RWPE1 (cell line): ENCODE measurements around the gene CUX1.

Experiments
- CTCF ChIA-PET: fragments of 350-600 bp; sonication (Branson Sonifier 250); formaldehyde crosslinking; extraction: SDS; loops from one replicate; lab custom pipeline; 2021; lab: Yijun Ruan, JAX
- POLR2A ChIA-PET: fragments of 400-600 bp; formaldehyde crosslinking; extraction: SDS; loops from one replicate; lab custom pipeline; 2020; ENCODE audit warnings: antibody characterized with exemption; ENCODE audit not compliant: low non-redundant PET; lab: Yijun Ruan, JAX
- DNase-seq: peaks from one replicate; pipeline ENCODE4 v3.0.0; 2012; ENCODE audit warnings: low spot score
- H3K27ac ChIP-seq: fragments of 450-650 bp; 2 replicates; pipeline ENCODE4 v1.5.1; 2017
- TF ChIP-seq, protein P1 (sequence below): fragments of 450-650 bp; conservative IDR thresholded peaks from 2 replicates; pipeline ENCODE4 v1.5.1; 2017; ENCODE audit warnings: low read depth, mild to moderate bottlenecking

The CUX1 gene

DNA sequence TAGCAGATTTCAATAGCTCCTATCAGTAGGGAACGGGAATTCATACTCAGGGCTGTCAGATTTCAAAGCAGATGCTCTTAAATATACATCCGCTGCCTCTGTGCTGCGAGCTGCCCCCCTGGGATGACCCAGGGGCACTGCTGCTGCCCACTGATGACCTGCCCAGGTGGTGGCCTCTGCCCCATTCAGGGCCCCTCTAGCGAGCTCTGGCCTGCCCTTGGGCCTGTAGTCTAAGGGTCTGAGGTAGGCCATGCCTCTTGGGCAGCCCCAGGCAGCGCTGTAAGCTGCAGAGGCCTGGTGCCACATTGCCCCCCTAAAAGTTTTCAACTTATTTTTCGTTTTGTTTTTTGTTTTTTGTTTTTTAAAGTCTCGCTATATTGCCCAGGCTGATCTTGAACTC is 418.7 kb downstream of the CUX1 start:
- DNase-seq: no peak
- POLR2A ChIA-PET: no interaction called here
- TF ChIP-seq, protein P1, sequence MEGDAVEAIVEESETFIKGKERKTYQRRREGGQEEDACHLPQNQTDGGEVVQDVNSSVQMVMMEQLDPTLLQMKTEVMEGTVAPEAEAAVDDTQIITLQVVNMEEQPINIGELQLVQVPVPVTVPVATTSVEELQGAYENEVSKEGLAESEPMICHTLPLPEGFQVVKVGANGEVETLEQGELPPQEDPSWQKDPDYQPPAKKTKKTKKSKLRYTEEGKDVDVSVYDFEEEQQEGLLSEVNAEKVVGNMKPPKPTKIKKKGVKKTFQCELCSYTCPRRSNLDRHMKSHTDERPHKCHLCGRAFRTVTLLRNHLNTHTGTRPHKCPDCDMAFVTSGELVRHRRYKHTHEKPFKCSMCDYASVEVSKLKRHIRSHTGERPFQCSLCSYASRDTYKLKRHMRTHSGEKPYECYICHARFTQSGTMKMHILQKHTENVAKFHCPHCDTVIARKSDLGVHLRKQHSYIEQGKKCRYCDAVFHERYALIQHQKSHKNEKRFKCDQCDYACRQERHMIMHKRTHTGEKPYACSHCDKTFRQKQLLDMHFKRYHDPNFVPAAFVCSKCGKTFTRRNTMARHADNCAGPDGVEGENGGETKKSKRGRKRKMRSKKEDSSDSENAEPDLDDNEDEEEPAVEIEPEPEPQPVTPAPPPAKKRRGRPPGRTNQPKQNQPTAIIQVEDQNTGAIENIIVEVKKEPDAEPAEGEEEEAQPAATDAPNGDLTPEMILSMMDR: no peak
- CTCF ChIA-PET: interaction anchor here (0.5 to 1.6 kb wide), 9 partner anchors 15 to 695 kb away, joined by 3 to 8 read pairs (median 4); no protein-coding TSS in a partner anchor
- H3K27ac ChIP-seq: peak overlapping the region; percentile 33

DNA sequence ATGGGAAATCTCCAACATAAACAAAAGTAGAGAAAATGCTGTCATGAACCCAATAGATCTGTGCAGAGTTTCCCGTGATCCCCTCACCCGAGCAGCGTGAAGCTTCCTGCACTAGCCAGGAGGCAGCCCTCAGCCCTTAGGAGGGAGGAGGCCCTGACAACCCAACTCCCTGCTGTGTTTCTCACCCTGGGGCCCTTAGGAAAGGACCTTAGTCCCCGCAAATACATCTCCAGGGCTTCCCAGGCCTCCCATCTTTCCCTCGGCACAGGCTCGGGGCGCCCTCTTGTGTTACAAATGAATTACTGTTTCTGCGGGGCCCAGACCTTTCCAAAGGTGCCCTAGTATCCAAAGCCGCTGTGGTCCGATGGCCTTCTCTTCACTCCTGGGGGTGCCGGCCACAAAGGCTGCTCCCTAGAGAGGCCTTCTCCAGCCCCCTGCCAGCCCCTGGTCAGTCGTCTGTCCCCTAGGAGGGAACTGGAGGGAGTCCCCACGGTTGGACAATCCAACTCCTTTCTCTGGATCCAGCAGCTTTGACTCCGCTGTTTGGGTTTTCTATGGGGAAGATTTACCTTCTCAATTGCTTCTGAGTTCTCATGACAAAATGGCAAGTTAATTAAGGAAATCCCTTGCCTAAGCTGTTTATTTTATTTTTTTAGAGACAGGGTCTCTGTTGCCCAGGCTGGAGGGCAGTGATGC is 419.3 kb downstream of the CUX1 start:
- ChIA-PET POLR2A (no interaction called here), CTCF (interaction anchor here (0.5 to 1.6 kb wide), 11 partner anchors 11 to 696 kb away, joined by 3 to 8 read pairs (median 4); no protein-coding TSS in a partner anchor)
- DNase-seq: peak; percentile 85
- H3K27ac ChIP-seq: peak overlapping the region; percentile 33
- TF ChIP-seq, protein P1: peak; percentile 97

DNA sequence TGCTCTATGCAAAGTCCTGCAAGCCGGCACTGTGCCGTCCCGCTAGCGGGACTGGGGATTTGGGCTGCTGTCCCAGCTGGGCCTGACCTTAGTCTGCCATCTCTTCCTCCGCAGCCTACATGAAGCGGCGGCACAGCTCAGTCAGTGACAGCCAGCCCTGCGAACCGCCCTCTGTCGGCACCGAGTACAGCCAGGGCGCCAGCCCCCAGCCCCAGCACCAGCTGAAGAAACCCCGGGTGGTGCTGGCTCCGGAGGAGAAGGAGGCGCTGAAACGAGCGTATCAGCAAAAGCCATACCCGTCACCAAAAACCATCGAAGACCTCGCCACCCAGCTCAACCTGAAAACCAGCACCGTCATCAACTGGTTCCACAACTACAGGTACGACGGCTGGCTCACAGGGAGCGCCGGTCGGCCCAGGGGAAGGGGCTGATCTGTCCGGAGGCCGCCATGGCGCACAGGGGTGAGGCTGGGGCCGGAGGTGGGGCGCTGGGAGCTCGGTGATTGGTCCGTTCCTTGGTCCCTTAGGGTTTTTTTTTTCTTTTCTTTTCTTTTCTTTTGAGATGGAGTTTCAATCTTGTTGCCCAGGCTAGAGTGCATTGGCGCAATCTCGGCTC is 421.9 kb downstream of the CUX1 start:
- ChIA-PET CTCF (interaction anchor here (0.6 kb wide), 1 partner anchor 137 kb away, joined by 3 read pairs; no protein-coding TSS in a partner anchor), POLR2A (no interaction called here)
- no peak overlapping the region for H3K27ac ChIP-seq
- no peak for DNase-seq
- TF ChIP-seq, protein P1: no peak

DNA sequence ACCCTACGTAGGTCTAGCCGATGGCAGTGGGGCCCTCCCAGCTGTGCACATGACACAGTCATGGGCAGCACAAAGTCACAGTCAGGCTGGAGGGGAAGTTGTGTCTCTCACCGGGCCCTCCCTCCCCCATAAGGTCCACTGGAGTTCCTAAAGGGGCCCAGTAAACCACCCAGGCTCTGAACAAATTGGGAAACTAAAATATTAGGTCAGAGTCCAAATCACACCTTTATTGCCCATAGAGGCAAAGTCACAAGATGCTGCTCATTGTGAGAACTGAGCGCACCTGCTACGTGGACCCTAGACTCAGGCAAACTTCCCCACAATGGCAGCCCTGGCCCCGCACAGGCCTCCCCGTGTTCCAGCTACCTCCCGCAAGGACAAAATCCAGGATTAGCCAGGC is 424.0 kb downstream of the CUX1 start:
- DNase-seq: no peak
- ChIA-PET CTCF (no interaction called here), POLR2A (no interaction called here)
- TF ChIP-seq, protein P1: no peak
- no peak overlapping the region for H3K27ac ChIP-seq

DNA sequence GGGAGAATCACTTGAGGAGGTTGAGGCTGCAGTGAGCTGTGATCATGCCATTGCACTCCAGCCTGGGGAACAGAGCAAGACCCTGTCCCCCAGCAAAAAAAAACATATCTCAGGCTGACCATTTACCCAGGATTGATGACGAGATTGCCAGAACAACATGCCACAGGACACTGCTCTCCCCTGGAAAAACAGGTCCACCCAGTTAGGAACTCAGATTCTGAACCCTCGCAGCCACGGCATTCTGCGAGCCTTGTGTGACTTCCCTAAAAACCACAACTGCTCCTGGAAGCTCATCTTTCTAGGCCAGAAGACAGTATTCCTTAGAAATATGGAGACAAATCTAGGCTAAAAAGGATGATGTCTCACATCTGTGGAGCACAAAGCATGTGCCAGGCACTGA is 427.2 kb downstream of the CUX1 start:
- POLR2A ChIA-PET: interaction anchor here (0.6 kb wide), 1 partner anchor 150 kb away, joined by 3 read pairs; no protein-coding TSS in a partner anchor
- CTCF ChIA-PET: interaction anchor here (0.6 to 0.7 kb wide), 2 partner anchors 129 to 445 kb away, joined by 3 to 4 read pairs; no protein-coding TSS in a partner anchor
- no peak for DNase-seq
- no peak overlapping the region for H3K27ac ChIP-seq
- TF ChIP-seq, protein P1: no peak

DNA sequence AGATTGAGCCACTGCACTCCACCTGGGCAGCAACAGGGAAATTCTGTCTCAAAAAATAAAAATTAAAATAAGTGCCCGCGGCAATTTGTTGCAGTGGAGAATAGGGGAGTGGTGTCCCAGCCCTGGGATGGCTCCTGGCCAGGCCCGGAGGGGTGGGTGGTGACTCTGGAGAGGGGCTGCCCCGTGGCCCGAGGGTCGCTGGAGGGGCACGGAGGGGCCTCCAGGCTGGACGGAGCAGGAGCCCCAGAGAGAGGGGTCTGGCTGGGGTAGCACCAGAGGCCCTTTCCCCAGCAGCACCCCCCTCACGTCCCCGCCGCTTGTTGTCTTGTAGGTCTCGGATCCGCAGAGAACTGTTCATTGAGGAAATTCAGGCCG is 430.6 kb downstream of the CUX1 start:
- POLR2A ChIA-PET: no interaction called here

More for the DNA sequence above, 430.6 kb downstream of the CUX1 start:
- no peak overlapping the region for H3K27ac ChIP-seq
- CTCF ChIA-PET: interaction anchor here (0.8 kb wide), 1 partner anchor 11 kb away, joined by 3 read pairs; no protein-coding TSS in a partner anchor
- TF ChIP-seq, protein P1: no peak
- DNase-seq: no peak
